HepG2 (cell line): ENCODE measurements around the gene SLC4A2. TPM values are rescaled to one million over a fixed set of nuclear protein-coding genes. Genes with fewer than 3 reads are reported as not detected.

Experiments used
- ARID5B ChIP-seq: IDR thresholded peaks from 2 replicates; pipeline ENCODE4 v1.4.0; 2020; ENCODE audit warnings: mild to moderate bottlenecking, missing genetic modification reagents
- KIAA2018 ChIP-seq: sonication (generic); formaldehyde crosslinking; IDR thresholded peaks from 2 replicates; pipeline ENCODE4 v1.5.0; 2020; ENCODE audit warnings: mild to moderate bottlenecking, missing genetic modification reagents, borderline replicate concordance
- MTA1 ChIP-seq: sonication (generic); formaldehyde crosslinking; IDR thresholded peaks from 2 replicates; pipeline ENCODE4 v1.4.0; 2020; ENCODE audit warnings: missing genetic modification reagents, mild to moderate bottlenecking, borderline replicate concordance
- SMAD9 ChIP-seq: sonication (generic); formaldehyde crosslinking; IDR thresholded peaks from 2 replicates; pipeline ENCODE4 v1.5.1; 2020; ENCODE audit warnings: mild to moderate bottlenecking, missing genetic modification reagents
- SRSF1 ChIP-seq: fragments of 200-400 bp; formaldehyde crosslinking; optimal IDR thresholded peaks from 2 replicates; pipeline ENCODE3; 2017; ENCODE audit warnings: mild to moderate bottlenecking, low read depth, low read length, moderate library complexity
- YEATS2 ChIP-seq: sonication (generic); formaldehyde crosslinking; IDR thresholded peaks from 2 replicates; pipeline ENCODE4 v1.4.0; 2020; ENCODE audit warnings: missing genetic modification reagents, borderline replicate concordance
- ZFP1 ChIP-seq: IDR thresholded peaks from 2 replicates; pipeline ENCODE4 v1.6.1; 2016
- ZNF260 ChIP-seq: sonication (generic); formaldehyde crosslinking; IDR thresholded peaks from 2 replicates; pipeline ENCODE4 v1.4.0; 2020; ENCODE audit warnings: missing genetic modification reagents, low read depth, mild to moderate bottlenecking, borderline replicate concordance
- ZNF3 ChIP-seq: IDR thresholded peaks from 2 replicates; pipeline ENCODE4 v1.7.0; 2017; ENCODE audit warnings: inconsistent platforms
- ZNF557 ChIP-seq: sonication (generic); formaldehyde crosslinking; IDR thresholded peaks from 2 replicates; pipeline ENCODE4 v1.4.0; 2020; ENCODE audit warnings: missing genetic modification reagents
- ZNF558 ChIP-seq: sonication (generic); formaldehyde crosslinking; IDR thresholded peaks from 2 replicates; pipeline ENCODE4 v1.9.0; 2022; ENCODE audit warnings: mild to moderate bottlenecking, missing genetic modification reagents, borderline replicate concordance
- ZNF652 ChIP-seq: IDR thresholded peaks from 2 replicates; pipeline ENCODE4 v1.6.1; 2016; ENCODE audit warnings: low read depth, borderline replicate concordance
- ZNF781 ChIP-seq: sonication (generic); formaldehyde crosslinking; IDR thresholded peaks from 2 replicates; pipeline ENCODE4 v1.5.1; 2020; ENCODE audit warnings: borderline replicate concordance, mild to moderate bottlenecking, missing genetic modification reagents; ENCODE audit errors: not compliant biosample characterization
- ZNF839 ChIP-seq: sonication (generic); formaldehyde crosslinking; IDR thresholded peaks from 2 replicates; pipeline ENCODE4 v1.4.0; 2020; ENCODE audit warnings: missing genetic modification reagents, mild to moderate bottlenecking, borderline replicate concordance
- ZNF883 ChIP-seq: sonication (generic); formaldehyde crosslinking; IDR thresholded peaks from 2 replicates; pipeline ENCODE4 v1.5.1; 2020; ENCODE audit warnings: mild to moderate bottlenecking, missing genetic modification reagents; ENCODE audit errors: not compliant biosample characterization
- polyA plus RNA-seq, 8 experiments: library from polyadenylated mRNA; depleted of rRNA in 3 of 8; stranded (reverse) in 7 of 8; unstranded in 1 of 8; fragments of >200 nt; fragmentation: Illumina TruSeq in 4 of 8; extraction: Trizol in 4 of 8; gene quantifications; 2 replicates each; pipeline versions ENCODE4 v1.2.1 to v1.2.3, GENCODE V29; 2011 to 2016; ENCODE audit warnings: low read depth in 4 of 8, missing spikeins in 1 of 8, mixed read lengths in 1 of 8; ENCODE audit not compliant: insufficient read depth in 1 of 8
- total RNA-seq, 5 experiments: library from RNA; depleted of rRNA; stranded (reverse); fragments of >200 nt; fragmentation: Illumina TruSeq; extraction: Trizol; gene quantifications; 2 replicates each; pipeline ENCODE4 v1.2.3, GENCODE V29; 2016; ENCODE audit warnings: low read depth in 1 of 5
- TF ChIP-seq, protein P1 (sequence below): sonication (generic); formaldehyde crosslinking; IDR thresholded peaks from 2 replicates; pipeline ENCODE4 v1.5.0; 2020; ENCODE audit warnings: missing genetic modification reagents, mild to moderate bottlenecking, borderline replicate concordance

SLC4A2 gene
- total and polyA plus RNA-seq, 2 of the 13 experiments (the other 11 are each of a cell fraction or from before 2014, with no cell fraction given), result 51.9 to 73.4 TPM

DNA sequence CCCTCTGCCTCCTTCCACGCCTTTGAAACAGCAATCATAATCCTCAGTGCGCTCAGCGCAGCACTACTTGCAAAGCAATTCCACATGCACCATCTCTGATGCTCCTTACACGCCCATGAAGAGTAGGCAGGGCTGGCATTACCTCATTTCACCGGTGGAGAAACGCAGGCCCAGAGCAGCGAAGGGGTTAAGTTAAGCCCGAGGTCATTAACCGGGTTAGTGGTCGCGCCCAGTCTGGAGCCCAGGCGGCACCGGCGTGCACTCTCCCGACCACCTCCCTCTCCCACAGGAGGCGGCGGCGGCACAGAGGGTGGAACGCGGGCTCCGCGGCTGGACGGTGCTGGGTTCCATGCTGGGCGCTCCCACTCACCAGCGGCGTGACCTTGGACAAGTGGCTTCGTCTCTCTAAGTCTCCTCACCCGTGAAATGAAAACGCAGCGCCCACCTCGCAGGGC, 20.7 kb downstream of the SLC4A2 start (continued):
- TF ChIP-seq ARID5B (CRISPR knock-in tag), result no peak
- no peak for TF ChIP-seq YEATS2 (CRISPR knock-in tag)
- no peak; the same call in 1 of the 2 replicates for TF ChIP-seq MTA1 (CRISPR knock-in tag)
- TF ChIP-seq ZNF558 (CRISPR knock-in tag), result 0 out of 2 replicates have a peak, but pooled peaks have one; percentile 79
- TF ChIP-seq ZNF781 (CRISPR knock-in tag), result peak; percentile 27
- TF ChIP-seq ZNF260 (CRISPR knock-in tag), result 0 out of 2 replicates have a peak, but pooled peaks have one; percentile 25
- TF ChIP-seq SMAD9 (CRISPR knock-in tag), result 0 out of 2 replicates have a peak, but pooled peaks have one; percentile 56
- TF ChIP-seq SRSF1, result no peak
- TF ChIP-seq, protein P1, sequence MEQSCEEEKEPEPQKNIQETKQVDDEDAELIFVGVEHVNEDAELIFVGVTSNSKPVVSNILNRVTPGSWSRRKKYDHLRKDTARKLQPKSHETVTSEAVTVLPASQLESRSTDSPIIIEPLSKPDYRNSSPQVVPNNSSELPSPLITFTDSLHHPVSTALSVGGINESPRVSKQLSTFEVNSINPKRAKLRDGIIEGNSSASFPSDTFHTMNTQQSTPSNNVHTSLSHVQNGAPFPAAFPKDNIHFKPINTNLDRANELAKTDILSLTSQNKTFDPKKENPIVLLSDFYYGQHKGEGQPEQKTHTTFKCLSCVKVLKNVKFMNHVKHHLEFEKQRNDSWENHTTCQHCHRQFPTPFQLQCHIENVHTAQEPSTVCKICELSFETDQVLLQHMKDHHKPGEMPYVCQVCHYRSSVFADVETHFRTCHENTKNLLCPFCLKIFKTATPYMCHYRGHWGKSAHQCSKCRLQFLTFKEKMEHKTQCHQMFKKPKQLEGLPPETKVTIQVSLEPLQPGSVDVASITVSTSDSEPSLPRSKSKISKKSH (CRISPR knock-in tag), result 0 out of 2 replicates have a peak, but pooled peaks have one; percentile 3
- TF ChIP-seq ZNF3 (CRISPR knock-in tag), result peak; percentile 23; the same call in 1 of the 2 replicates
- TF ChIP-seq KIAA2018 (CRISPR knock-in tag), result 0 out of 2 replicates have a peak, but pooled peaks have one; percentile 33
- TF ChIP-seq ZFP1 (CRISPR knock-in tag), result no peak
- TF ChIP-seq ZNF557 (CRISPR knock-in tag), result no peak
- TF ChIP-seq ZNF883, result peak; percentile 48
- peak; percentile 97 for TF ChIP-seq ZNF652 (CRISPR knock-in tag)
- 0 out of 2 replicates have a peak, but pooled peaks have one; percentile 44 for TF ChIP-seq ZNF839 (CRISPR knock-in tag)
